ENCODE data around the gene CFAP221.

The CFAP221 gene

GRCh38 chr2:119545754-119546446 is 1.7 kb downstream of the CFAP221 start:
- no peaks in the 10 kb centered on the region for H3K9me3 ChIP-seq (ENCODE audit: insufficient read depth, low read depth, low read length)
- H3F3A ChIP-seq (ENCODE audit: low read depth) = no peaks in the 10 kb centered on the region
- H3K4me3 ChIP-seq (ENCODE audit: low read length, poor library complexity, severe bottlenecking) = no peak overlapping the region
- no peaks in the 10 kb centered on the region for H3K4me1 ChIP-seq (ENCODE audit: insufficient read depth, low read length, poor library complexity, severe bottlenecking)
- H3K36me3 ChIP-seq (ENCODE audit: insufficient read depth, low read length) = no peaks in the 10 kb centered on the region
- no peaks in the 10 kb centered on the region for H3K27me3 ChIP-seq (ENCODE audit: insufficient read depth, low read length, poor library complexity, severe bottlenecking)
- no peaks in the 10 kb centered on the region for H3K9me2 ChIP-seq (replicated peaks; ENCODE audit: low read depth, low read length)
- H3K4me2 ChIP-seq (ENCODE audit: low read depth, low read length, poor library complexity, severe bottlenecking) = no peak overlapping the region
- H3K9ac ChIP-seq (ENCODE audit: low read depth, low read length, poor library complexity, severe bottlenecking) = no peak overlapping the region
- no peaks in the 10 kb centered on the region for H3K79me2 ChIP-seq (ENCODE audit: insufficient read depth, low read length)
- no peak overlapping the region for H2AFZ ChIP-seq (ENCODE audit: low read length)
- H4K20me1 ChIP-seq (ENCODE audit: insufficient read depth, low read length, poor library complexity, severe bottlenecking) = no peaks in the 10 kb centered on the region
- TF ChIP-seq EZH2phosphoT487 (IDR thresholded peaks at IDR 0.05; ENCODE audit: borderline replicate concordance) (no peak), CTCF (conservative IDR thresholded peaks at IDR 0.05; ENCODE audit: low read length) (no peak)

GRCh38 chr2:119546447-119546767 is 2.2 kb downstream of the CFAP221 start:
- H3F3A ChIP-seq (ENCODE audit: low read depth) = no peaks in the 10 kb centered on the region
- no peaks in the 10 kb centered on the region for H3K9me2 ChIP-seq (replicated peaks; ENCODE audit: low read depth, low read length)
- H3K4me3 ChIP-seq (ENCODE audit: low read length, poor library complexity, severe bottlenecking) = no peak overlapping the region
- H4K20me1 ChIP-seq (ENCODE audit: insufficient read depth, low read length, poor library complexity, severe bottlenecking) = no peaks in the 10 kb centered on the region
- no peak for TF ChIP-seq EZH2phosphoT487 (IDR thresholded peaks at IDR 0.05; ENCODE audit: borderline replicate concordance)
- TF ChIP-seq CTCF (conservative IDR thresholded peaks at IDR 0.05; ENCODE audit: low read length) = no peak
- H2AFZ ChIP-seq (ENCODE audit: low read length) = no peak overlapping the region
- H3K27me3 ChIP-seq (ENCODE audit: insufficient read depth, low read length, poor library complexity, severe bottlenecking) = no peaks in the 10 kb centered on the region
- H3K36me3 ChIP-seq (ENCODE audit: insufficient read depth, low read length) = no peaks in the 10 kb centered on the region
- no peaks in the 10 kb centered on the region for H3K79me2 ChIP-seq (ENCODE audit: insufficient read depth, low read length)
- no peak overlapping the region for H3K4me2 ChIP-seq (ENCODE audit: low read depth, low read length, poor library complexity, severe bottlenecking)
- H3K4me1 ChIP-seq (ENCODE audit: insufficient read depth, low read length, poor library complexity, severe bottlenecking) = no peaks in the 10 kb centered on the region
- no peaks in the 10 kb centered on the region for H3K9me3 ChIP-seq (ENCODE audit: insufficient read depth, low read depth, low read length)
- no peak overlapping the region for H3K9ac ChIP-seq (ENCODE audit: low read depth, low read length, poor library complexity, severe bottlenecking)

- no peaks in the 10 kb centered on the region for H3K9me2 ChIP-seq (replicated peaks; ENCODE audit: low read depth, low read length)
- no peak for TF ChIP-seq EZH2phosphoT487 (IDR thresholded peaks at IDR 0.05; ENCODE audit: borderline replicate concordance)
- no peak for TF ChIP-seq CTCF (conservative IDR thresholded peaks at IDR 0.05; ENCODE audit: low read length)
- H3K9ac ChIP-seq (ENCODE audit: low read depth, low read length, poor library complexity, severe bottlenecking) = no peak overlapping the region
- no peak overlapping the region for H2AFZ ChIP-seq (ENCODE audit: low read length)
- H4K20me1 ChIP-seq (ENCODE audit: insufficient read depth, low read length, poor library complexity, severe bottlenecking) = no peaks in the 10 kb centered on the region
- H3K79me2 ChIP-seq (ENCODE audit: insufficient read depth, low read length) = no peaks in the 10 kb centered on the region
- no peak overlapping the region for H3K4me2 ChIP-seq (ENCODE audit: low read depth, low read length, poor library complexity, severe bottlenecking)
- no peaks in the 10 kb centered on the region for H3K36me3 ChIP-seq (ENCODE audit: insufficient read depth, low read length)
- no peaks in the 10 kb centered on the region for H3F3A ChIP-seq (ENCODE audit: low read depth)
- H3K4me3 ChIP-seq (ENCODE audit: low read length, poor library complexity, severe bottlenecking) = no peak overlapping the region
- no peaks in the 10 kb centered on the region for H3K9me3 ChIP-seq (ENCODE audit: insufficient read depth, low read depth, low read length)
- no peaks in the 10 kb centered on the region for H3K4me1 ChIP-seq (ENCODE audit: insufficient read depth, low read length, poor library complexity, severe bottlenecking)
- no peaks in the 10 kb centered on the region for H3K27me3 ChIP-seq (ENCODE audit: insufficient read depth, low read length, poor library complexity, severe bottlenecking)
Observed at GRCh38 chr2:119548516-119549120, 4.4 kb downstream of the CFAP221 start.
